Suprapubic skin (tissue), 4 donors: Measurements from ENCODE around the gene CAMTA1.

Experiments used
- EP300 ChIP-seq: sonication (generic); formaldehyde crosslinking; IDR thresholded peaks from one replicate; pipeline ENCODE4 v1.6.1; 2017; ENCODE audit warnings: antibody characterized with exemption
- POLR2A ChIP-seq, 2 donors: fragments of 450-650 bp; IDR thresholded peaks; one replicate each; pipeline ENCODE4 v1.6.1; 2017; ENCODE audit warnings: antibody characterized with exemption in 2 of 2, mild to moderate bottlenecking in 2 of 2, moderate library complexity in 2 of 2
- POLR2AphosphoS5 ChIP-seq, 3 donors: sonication (generic); formaldehyde crosslinking; IDR thresholded peaks; one replicate each; pipeline ENCODE4 v1.6.1; 2017; ENCODE audit warnings: antibody characterized with exemption in 3 of 3
- TF ChIP-seq, protein P1 (sequence below), 2 donors: fragments of 200-600 bp in 1 of 2; fragments of 450-650 bp in 1 of 2; sonication (generic) in 1 of 2; IDR thresholded peaks; one replicate each; pipeline ENCODE4 v1.5.1; 2016 to 2019; ENCODE audit warnings: antibody characterized with exemption in 2 of 2, mild to moderate bottlenecking in 1 of 2, moderate library complexity in 1 of 2

GRCh38 chr1:7371926-7372325 lies 586.7 kb downstream of the CAMTA1 start:
- TF ChIP-seq POLR2A (IDR thresholded peaks at IDR 0.05) = no peak
- TF ChIP-seq EP300 = no peak
- TF ChIP-seq, protein P1, sequence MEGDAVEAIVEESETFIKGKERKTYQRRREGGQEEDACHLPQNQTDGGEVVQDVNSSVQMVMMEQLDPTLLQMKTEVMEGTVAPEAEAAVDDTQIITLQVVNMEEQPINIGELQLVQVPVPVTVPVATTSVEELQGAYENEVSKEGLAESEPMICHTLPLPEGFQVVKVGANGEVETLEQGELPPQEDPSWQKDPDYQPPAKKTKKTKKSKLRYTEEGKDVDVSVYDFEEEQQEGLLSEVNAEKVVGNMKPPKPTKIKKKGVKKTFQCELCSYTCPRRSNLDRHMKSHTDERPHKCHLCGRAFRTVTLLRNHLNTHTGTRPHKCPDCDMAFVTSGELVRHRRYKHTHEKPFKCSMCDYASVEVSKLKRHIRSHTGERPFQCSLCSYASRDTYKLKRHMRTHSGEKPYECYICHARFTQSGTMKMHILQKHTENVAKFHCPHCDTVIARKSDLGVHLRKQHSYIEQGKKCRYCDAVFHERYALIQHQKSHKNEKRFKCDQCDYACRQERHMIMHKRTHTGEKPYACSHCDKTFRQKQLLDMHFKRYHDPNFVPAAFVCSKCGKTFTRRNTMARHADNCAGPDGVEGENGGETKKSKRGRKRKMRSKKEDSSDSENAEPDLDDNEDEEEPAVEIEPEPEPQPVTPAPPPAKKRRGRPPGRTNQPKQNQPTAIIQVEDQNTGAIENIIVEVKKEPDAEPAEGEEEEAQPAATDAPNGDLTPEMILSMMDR (IDR thresholded peaks at IDR 0.05) = no peak
- no peak for TF ChIP-seq POLR2AphosphoS5 (IDR thresholded peaks at IDR 0.05)
